Esophagus muscularis mucosa (tissue), 3 donors: Measurements from ENCODE around the gene SPEF1.

Experiments used
- CTCF ChIP-seq, 3 experiments: fragments of 200-600 bp in 2 of 3; fragments of 450-650 bp in 1 of 3; sonication (generic) in 2 of 3; IDR thresholded peaks; one replicate each; pipeline ENCODE4 v1.5.1; 2017 to 2019; ENCODE audit warnings: antibody characterized with exemption in 3 of 3, mild to moderate bottlenecking in 2 of 3, moderate library complexity in 1 of 3
- EP300 ChIP-seq: sonication (generic); formaldehyde crosslinking; IDR thresholded peaks from one replicate; pipeline ENCODE4 v1.6.1; 2017; ENCODE audit warnings: antibody characterized with exemption

- TF ChIP-seq CTCF (IDR thresholded peaks at IDR 0.05) (no peak), EP300 (no peak)
Measured at GRCh38 chr20:3734111-3734843, 47.0 kb downstream of the SPEF1 start.
